CD4-positive, alpha-beta T cell treated with Interleukin-2 at 100 ng/mL for 4 hours (primary cell): ENCODE results near the gene HTT-AS.
"Not testable (repeated sequence)": the region's sequence is repeated elsewhere in the genome, so short reads cannot be mapped to it uniquely, and the experiment has no call there.

Experiments used
- DNase-seq: peaks from one replicate; pipeline ENCODE4 v3.0.0-alpha.2; 2020; ENCODE audit warnings: low spot score

Gene HTT-AS

GRCh38 chr4:3051141-3051897 is 23.0 kb downstream of the HTT-AS start:
- DNase-seq, result not testable (repeated sequence)

GRCh38 chr4:3047464-3048286 is 26.7 kb downstream of the HTT-AS start:
- DNase-seq, result peak; percentile 64

GRCh38 chr4:3046623-3047022 is 27.7 kb downstream of the HTT-AS start:
- no peak for DNase-seq

- DNase-seq, result no peak
Observed at GRCh38 chr4:3046162-3046561, 28.2 kb downstream of the HTT-AS start.

GRCh38 chr4:3044870-3045819 is 29.2 kb downstream of the HTT-AS start:
- DNase-seq, result peak; percentile 63

GRCh38 chr4:3043282-3044020 is 30.9 kb downstream of the HTT-AS start:
- DNase-seq, result no peak

- no peak for DNase-seq
Observed at GRCh38 chr4:3042226-3042625, 32.1 kb downstream of the HTT-AS start.

- peak; percentile 41 for DNase-seq
Observed at GRCh38 chr4:3041192-3042142, 32.9 kb downstream of the HTT-AS start.

- no peak for DNase-seq
Observed at GRCh38 chr4:3040452-3041191, 33.7 kb downstream of the HTT-AS start.

- no peak for DNase-seq
Observed at GRCh38 chr4:3039706-3040366, 34.5 kb downstream of the HTT-AS start.

- peak; percentile 14 for DNase-seq
Observed at GRCh38 chr4:3037957-3038461, 36.3 kb downstream of the HTT-AS start.

GRCh38 chr4:3036131-3036952 is 38.0 kb downstream of the HTT-AS start:
- DNase-seq, result no peak

- no peak for DNase-seq
Observed at GRCh38 chr4:3035674-3036073, 38.7 kb downstream of the HTT-AS start.

- DNase-seq, result no peak
Observed at GRCh38 chr4:3035249-3035648, 39.1 kb downstream of the HTT-AS start.

- no peak for DNase-seq
Observed at GRCh38 chr4:3034231-3034630, 40.1 kb downstream of the HTT-AS start.

- DNase-seq, result no peak
Observed at GRCh38 chr4:3031357-3032082, 42.8 kb downstream of the HTT-AS start.
